Ammon's horn (tissue), 1 donor: ENCODE data around the gene SEZ6L2.
"Not testable (repeated sequence)": the region's sequence is repeated elsewhere in the genome, so short reads cannot be mapped to it uniquely, and the experiment has no call there.

Experiments used
- DNase-seq: peaks from one replicate; pipeline ENCODE4 v3.0.0-alpha.2; 2016; ENCODE audit warnings: low spot score

SEZ6L2 gene

DNA sequence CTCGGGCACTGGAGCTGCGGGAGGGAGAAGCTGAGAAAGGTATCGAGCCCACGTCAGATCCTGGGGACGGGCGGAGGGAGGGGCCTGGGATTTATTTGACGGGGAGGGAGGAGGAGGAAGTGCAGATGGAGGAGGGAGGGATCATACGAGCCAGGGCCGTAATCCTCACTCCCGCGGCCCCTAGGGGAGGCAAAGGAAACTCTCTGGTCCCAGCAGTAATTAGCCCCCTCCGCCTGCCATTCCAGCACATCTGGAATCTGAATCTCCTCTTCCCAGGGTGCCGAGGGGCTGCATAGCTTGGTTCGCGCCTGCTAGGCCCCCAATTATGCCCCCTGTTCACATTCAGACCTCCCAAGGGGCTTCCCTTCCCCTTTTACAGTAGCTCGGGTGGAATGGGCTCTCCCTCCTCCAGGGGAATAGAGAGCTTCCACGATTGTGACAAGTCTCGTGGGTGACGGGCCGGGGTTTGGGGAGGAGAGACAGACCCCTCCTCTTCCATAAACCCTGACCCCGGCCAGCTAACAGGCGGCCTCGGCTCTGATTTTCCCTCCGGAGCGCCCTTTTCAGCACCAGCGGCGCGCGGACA is at the start of gene SEZ6L2:
Gene SEZ6L2 (minus strand): TSS at position 35 of the 586 bp plus-strand sequence. CDS start 531 bp downstream, outside the sequence.
- peak; percentile 90 for DNase-seq

DNA sequence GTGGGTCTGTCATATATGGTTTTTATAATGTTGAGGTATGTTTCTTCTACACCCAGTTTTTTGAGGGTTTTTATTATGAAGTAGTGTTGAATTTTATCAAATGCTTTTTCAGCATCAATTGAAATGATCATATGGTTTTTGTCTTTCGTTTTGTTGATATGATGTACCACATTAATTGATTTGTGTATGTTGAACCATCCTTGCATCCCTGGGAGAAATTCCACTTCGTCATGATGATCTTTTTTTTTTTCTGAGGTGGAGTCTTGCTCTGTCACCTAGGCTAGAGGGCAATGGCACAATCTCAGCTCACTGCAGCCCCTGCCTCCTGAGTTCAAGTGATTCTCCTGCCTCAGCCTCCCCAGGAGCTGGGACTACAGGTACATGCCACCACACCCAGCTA is 48.5 kb upstream of the SEZ6L2 start:
- DNase-seq: no peak

- no peak for DNase-seq
Observed at GRCh38 chr16:29943846-29944799, 44.8 kb upstream of the SEZ6L2 start.

- DNase-seq: peak; percentile 45
Observed at GRCh38 chr16:29940656-29941055, 41.3 kb upstream of the SEZ6L2 start.

- DNase-seq: not testable (repeated sequence)
Observed at GRCh38 chr16:29931750-29932149, 32.4 kb upstream of the SEZ6L2 start.

- peak; percentile 68 for DNase-seq
Observed at GRCh38 chr16:29927070-29927905, 27.9 kb upstream of the SEZ6L2 start.

GRCh38 chr16:29926711-29927052 is 27.3 kb upstream of the SEZ6L2 start:
- DNase-seq: peak; percentile 42

GRCh38 chr16:29925781-29926710 is 26.7 kb upstream of the SEZ6L2 start, which contains the start of gene KCTD13:
Gene KCTD13, minus strand, starts transcription at chr16:29926226. Its CDS starts 193 bp downstream, at chr16:29926033.
- DNase-seq: peak; percentile 79

DNA sequence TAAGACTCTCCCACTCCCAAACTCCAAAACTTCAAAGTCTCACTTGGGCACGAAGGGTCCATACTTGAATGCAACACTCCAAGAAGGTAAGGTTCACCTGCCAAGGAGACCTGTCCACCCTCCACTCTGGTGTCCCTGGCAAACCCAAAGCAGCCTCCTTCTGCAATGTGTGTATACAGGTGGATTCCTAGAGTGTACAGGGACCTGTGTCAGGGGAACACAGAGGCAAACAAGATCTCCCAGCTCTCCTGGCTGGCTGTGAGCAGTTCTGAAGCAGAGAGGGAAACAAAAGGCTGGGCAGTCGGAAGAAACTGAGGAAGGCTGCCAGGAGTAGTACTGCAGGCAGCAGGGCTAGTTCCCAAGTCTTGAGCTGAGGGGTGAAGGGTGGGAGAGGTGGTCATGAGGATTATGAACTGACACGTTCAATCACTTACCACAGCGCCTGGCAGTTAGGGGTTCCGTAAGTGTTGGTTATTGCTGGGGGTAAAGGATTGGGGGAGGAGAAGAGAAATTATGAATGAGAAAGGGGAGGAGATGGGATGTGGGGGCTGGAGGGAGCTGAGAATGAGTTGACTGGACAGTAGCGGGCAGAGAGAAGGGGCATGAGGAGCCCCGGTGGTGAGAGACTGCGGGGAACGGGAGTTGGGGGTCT is 25.9 kb upstream of the SEZ6L2 start:
- peak; percentile 48 for DNase-seq

GRCh38 chr16:29922986-29923501 is 23.7 kb upstream of the SEZ6L2 start:
- DNase-seq: no peak

DNA sequence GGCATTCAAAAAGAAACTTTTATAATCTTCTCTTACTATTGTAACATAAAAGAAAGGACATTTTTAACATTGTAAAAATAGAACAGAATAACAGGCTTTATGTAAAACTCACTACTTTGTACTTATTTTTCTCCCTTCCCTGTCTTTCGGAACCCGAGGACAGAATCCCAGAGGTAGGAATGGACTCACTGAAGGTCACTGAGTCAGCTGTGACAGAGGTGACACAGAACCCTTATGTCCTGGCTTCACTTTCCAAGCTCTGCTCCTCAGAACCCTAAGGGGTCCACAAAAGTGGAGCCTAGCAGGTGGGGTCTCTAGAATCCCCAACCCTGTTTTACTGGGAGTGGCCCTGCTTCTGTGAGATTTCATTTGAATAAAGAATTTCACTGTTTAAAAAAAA is 23.0 kb upstream of the SEZ6L2 start:
- DNase-seq: no peak

- no peak for DNase-seq
Observed at GRCh38 chr16:29921034-29921385, 21.7 kb upstream of the SEZ6L2 start.

DNA sequence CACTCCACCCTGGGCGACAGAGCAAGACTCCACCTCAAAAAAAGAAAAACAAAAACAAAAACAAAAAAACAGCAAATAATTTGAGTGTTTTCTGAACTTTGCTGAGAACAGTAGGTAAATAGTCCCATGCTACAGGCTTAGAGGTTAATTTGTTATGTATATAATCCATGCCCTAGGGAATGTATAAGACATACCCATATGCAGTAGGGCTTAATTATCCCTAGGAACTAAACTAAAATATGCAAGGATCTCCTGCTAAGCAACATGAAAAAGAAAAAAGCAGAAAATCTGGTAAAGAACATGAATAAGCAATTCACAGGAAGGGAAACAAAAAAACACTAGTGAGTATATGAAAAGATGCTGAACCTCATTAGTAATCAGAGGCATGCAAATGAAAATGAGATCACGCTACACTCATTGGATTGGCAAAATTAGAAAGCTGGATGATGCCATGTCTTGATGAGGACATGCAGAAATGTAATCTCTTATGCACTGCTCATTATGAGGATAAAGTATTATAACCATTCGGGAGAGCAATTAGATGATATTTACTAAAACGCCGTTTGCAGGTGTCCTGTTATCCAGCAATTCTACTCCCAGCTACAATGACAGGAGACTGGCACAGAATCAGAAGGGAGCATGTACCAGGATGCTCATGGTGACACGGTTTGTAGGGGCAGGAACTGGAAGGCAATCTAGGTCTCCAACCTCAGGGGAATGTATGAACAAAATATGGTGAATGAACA is 21.1 kb upstream of the SEZ6L2 start:
- peak; percentile 59 for DNase-seq

GRCh38 chr16:29916979-29917378 is 17.6 kb upstream of the SEZ6L2 start:
- no peak for DNase-seq

- DNase-seq: no peak
Observed at GRCh38 chr16:29915590-29916247, 16.4 kb upstream of the SEZ6L2 start.

- DNase-seq: no peak
Observed at GRCh38 chr16:29913514-29913913, 14.2 kb upstream of the SEZ6L2 start.

- no peak for DNase-seq
Observed at GRCh38 chr16:29912087-29912486, 12.7 kb upstream of the SEZ6L2 start.

DNA sequence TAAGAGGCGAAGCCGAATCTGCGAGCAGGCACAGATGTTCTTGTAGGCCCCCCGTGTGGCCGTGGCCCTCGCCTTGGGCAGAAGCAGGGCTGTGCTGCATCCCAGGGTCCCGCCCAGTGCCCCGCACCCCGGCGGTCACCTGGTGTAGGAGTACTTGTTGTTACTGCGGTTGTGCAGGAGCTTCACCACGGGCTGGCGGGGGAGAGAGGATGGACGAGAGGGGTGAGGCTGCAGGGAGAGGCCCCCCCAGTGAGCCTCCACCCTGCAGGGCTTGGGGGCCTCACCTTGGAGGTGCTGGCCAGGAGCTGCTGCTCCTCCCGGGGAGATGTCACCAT is 12.3 kb upstream of the SEZ6L2 start:
- no peak for DNase-seq
